ENCODE measurements around the gene SOS1. TPM values are rescaled to one million over a fixed set of nuclear protein-coding genes. Genes with fewer than 3 reads are reported as not detected.
"Not testable (repeated sequence)": the region's sequence is repeated elsewhere in the genome, so short reads cannot be mapped to it uniquely, and the experiment has no call there.

SOS1 gene
- total RNA-seq, 2 donors from 2014 or later, result 35.0 to 54.1 TPM

- TF ChIP-seq POLR2AphosphoS5 (IDR thresholded peaks at IDR 0.05) (no peak), POLR2A (IDR thresholded peaks at IDR 0.05) (no peak), CTCF (IDR thresholded peaks at IDR 0.05) (no peak)
- WGBS, result 99% methylated on average over 5 of the region's 5 CpGs
- intact Hi-C loops (cut with DNase I), result no loop called here
Observed at GRCh38 chr2:39144416-39144815, 23.6 kb upstream of the SOS1 start.

DNA sequence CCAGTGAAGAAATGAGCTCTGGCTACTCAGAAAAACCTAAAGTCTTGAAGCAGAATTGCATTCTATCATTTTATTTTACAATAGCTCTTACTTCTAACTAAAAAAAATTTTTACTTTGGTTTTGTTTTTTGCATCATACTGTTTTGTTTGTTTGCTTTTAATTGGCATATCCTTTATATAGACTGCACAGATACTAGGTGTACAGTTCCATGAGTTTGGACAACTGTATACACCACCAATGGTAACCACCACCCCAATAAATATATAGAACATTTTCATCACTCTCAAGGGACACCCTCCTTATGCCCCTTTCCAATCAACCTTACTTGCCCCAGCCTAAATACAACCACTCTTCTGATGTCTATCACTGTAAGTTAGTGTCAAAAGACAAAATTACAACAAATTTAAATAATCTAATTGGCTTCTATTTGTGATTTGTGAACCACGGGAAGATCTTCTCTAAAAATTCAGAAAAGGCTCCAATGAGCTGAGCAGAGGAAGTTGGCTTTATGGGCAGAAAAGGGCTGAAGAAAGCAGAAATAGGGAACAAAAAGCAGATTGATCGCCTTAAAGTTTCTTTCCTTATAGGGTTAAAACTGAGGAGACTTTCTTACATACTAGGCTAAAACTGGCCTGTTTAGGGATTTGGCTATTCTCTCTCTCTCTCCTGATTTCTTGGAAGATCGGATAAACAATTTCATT is 22.2 kb upstream of the SOS1 start:
- Histone ChIP-seq H3K9me3 (no peaks in the 10 kb centered on the region), H3K36me3 (no peaks in the 10 kb centered on the region), H3K4me3 (no peak overlapping the region), H3K27me3 (replicated peaks; ENCODE audit: insufficient read depth) (no peaks in the 10 kb centered on the region), H3K4me1 (replicated peaks) (no peaks in the 10 kb centered on the region), H3K27ac (no peak overlapping the region)
- intact Hi-C loops (cut with DNase I), result no loop called here
- DNase-seq (ENCODE audit: low spot score), result no peak
- WGBS, result 69% methylated on average over 3 of the region's 3 CpGs
- TF ChIP-seq POLR2A (IDR thresholded peaks at IDR 0.05), result no peak
- no peak for TF ChIP-seq CTCF (IDR thresholded peaks at IDR 0.05)
- TF ChIP-seq POLR2AphosphoS5 (IDR thresholded peaks at IDR 0.05), result no peak

More at GRCh38 chr2:39144416-39144815, 23.6 kb upstream of the SOS1 start:
- no peaks in the 10 kb centered on the region for H3K36me3 ChIP-seq
- no peak overlapping the region for H3K27ac ChIP-seq
- H3K4me3 ChIP-seq, result no peak overlapping the region
- DNase-seq (ENCODE audit: low spot score), result no peak
- no peaks in the 10 kb centered on the region for H3K9me3 ChIP-seq
- no peaks in the 10 kb centered on the region for H3K27me3 ChIP-seq (replicated peaks; ENCODE audit: insufficient read depth)
- H3K4me1 ChIP-seq (replicated peaks), result no peaks in the 10 kb centered on the region

- intact Hi-C loops (cut with DNase I), result no loop called here
- TF ChIP-seq CTCF (IDR thresholded peaks at IDR 0.05) (no peak), POLR2A (IDR thresholded peaks at IDR 0.05) (no peak), POLR2AphosphoS5 (IDR thresholded peaks at IDR 0.05) (no peak)
- no peak for DNase-seq (ENCODE audit: low spot score)
- no peaks in the 10 kb centered on the region for H3K9me3 ChIP-seq
- no peaks in the 10 kb centered on the region for H3K36me3 ChIP-seq
- H3K4me1 ChIP-seq (replicated peaks), result no peaks in the 10 kb centered on the region
- H3K27ac ChIP-seq, result no peak overlapping the region
- no peaks in the 10 kb centered on the region for H3K27me3 ChIP-seq (replicated peaks; ENCODE audit: insufficient read depth)
- WGBS, result 42% methylated on average over 8 of the region's 8 CpGs
- H3K4me3 ChIP-seq, result no peak overlapping the region
Observed at GRCh38 chr2:39141334-39142271, 20.8 kb upstream of the SOS1 start.

DNA sequence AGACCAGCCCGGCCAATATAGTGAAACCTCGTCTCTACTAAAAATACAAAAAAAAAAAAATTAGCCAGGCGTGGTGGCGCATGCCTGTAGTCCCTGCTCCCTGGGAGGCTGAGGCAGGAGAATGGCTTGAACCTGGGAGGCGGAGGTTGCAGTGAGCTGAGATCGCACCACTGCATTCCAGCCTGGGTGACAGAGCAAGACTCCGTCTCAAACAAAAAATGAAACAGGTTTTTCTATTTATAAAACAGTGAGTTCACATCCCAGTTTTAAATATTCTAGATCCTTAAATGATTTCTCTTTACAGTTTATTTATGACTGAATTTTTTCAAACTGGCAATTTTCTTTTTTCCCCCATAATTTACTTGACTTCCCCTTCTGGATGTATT is 20.1 kb upstream of the SOS1 start:
- DNase-seq (ENCODE audit: low spot score); H3K36me3 ChIP-seq; intact Hi-C loops (cut with DNase I); H3K4me1 ChIP-seq (replicated peaks); H3K4me3 ChIP-seq; H3K27me3 ChIP-seq (replicated peaks; ENCODE audit: insufficient read depth); H3K27ac ChIP-seq; H3K9me3 ChIP-seq: not testable (repeated sequence)
- WGBS, result 63% methylated on average over 7 of the region's 7 CpGs

- no peaks in the 10 kb centered on the region for H3K9me3 ChIP-seq
- 54% methylated on average over 3 of the region's 3 CpGs for WGBS
Observed at GRCh38 chr2:39140322-39140847, 19.5 kb upstream of the SOS1 start.

More at GRCh38 chr2:39140322-39140847, 19.5 kb upstream of the SOS1 start:
- no peak for DNase-seq (ENCODE audit: low spot score)
- H3K4me1 ChIP-seq (replicated peaks), result no peaks in the 10 kb centered on the region
- TF ChIP-seq CTCF (IDR thresholded peaks at IDR 0.05) (no peak), POLR2A (IDR thresholded peaks at IDR 0.05) (no peak), POLR2AphosphoS5 (IDR thresholded peaks at IDR 0.05) (no peak)
- H3K27me3 ChIP-seq (replicated peaks; ENCODE audit: insufficient read depth), result no peaks in the 10 kb centered on the region
- no peaks in the 10 kb centered on the region for H3K36me3 ChIP-seq
- intact Hi-C loops (cut with DNase I), result no loop called here
- H3K4me3 ChIP-seq, result no peak overlapping the region
- no peak overlapping the region for H3K27ac ChIP-seq

All from prostate gland (tissue), 2 donors.